HG02642 (cell line): ENCODE measurements around the gene SLC22A31.

Source experiments
- ATAC-seq: cut with Tn5 transposase; IDR thresholded peaks from one replicate; pipeline ENCODE4 v1.9.1; 2021; ENCODE audit warnings: mild to moderate bottlenecking; ENCODE audit not compliant: unreplicated experiment, poor library complexity

The SLC22A31 gene

GRCh38 chr16:89154390-89155183 is 45.8 kb downstream of the SLC22A31 start:
- ATAC-seq, result no peak

DNA sequence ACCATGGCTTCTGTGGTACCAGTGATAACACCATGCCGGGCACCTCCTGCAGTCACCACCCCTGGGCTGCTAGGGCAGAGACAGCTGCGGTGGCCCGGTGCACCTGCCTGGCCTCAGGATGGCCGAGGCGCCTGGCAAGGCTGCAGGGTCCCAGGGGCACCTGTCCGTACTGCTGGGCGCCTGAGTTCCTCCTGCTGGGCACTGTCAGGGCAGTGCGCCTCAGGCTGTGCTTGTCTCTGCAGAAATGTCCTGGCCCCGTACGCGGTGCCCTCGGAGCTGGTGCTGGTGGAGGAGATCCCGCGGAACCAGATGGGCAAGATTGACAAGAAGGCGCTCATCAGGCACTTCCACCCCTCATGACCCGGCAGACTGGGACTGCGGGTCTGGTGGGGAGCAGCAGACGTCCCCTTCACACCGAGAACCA is 46.5 kb downstream of the SLC22A31 start:
- no peak for ATAC-seq

- ATAC-seq, result no peak
Measured at GRCh38 chr16:89152831-89153700, 47.3 kb downstream of the SLC22A31 start.

- no peak for ATAC-seq
Measured at GRCh38 chr16:89150981-89151380, 49.4 kb downstream of the SLC22A31 start.

GRCh38 chr16:89150090-89150835 is 50.1 kb downstream of the SLC22A31 start:
- ATAC-seq, result no peak

- no peak for ATAC-seq
Measured at GRCh38 chr16:89149386-89149785, 51.0 kb downstream of the SLC22A31 start.

GRCh38 chr16:89147085-89147817 is 53.1 kb downstream of the SLC22A31 start:
- no peak for ATAC-seq

DNA sequence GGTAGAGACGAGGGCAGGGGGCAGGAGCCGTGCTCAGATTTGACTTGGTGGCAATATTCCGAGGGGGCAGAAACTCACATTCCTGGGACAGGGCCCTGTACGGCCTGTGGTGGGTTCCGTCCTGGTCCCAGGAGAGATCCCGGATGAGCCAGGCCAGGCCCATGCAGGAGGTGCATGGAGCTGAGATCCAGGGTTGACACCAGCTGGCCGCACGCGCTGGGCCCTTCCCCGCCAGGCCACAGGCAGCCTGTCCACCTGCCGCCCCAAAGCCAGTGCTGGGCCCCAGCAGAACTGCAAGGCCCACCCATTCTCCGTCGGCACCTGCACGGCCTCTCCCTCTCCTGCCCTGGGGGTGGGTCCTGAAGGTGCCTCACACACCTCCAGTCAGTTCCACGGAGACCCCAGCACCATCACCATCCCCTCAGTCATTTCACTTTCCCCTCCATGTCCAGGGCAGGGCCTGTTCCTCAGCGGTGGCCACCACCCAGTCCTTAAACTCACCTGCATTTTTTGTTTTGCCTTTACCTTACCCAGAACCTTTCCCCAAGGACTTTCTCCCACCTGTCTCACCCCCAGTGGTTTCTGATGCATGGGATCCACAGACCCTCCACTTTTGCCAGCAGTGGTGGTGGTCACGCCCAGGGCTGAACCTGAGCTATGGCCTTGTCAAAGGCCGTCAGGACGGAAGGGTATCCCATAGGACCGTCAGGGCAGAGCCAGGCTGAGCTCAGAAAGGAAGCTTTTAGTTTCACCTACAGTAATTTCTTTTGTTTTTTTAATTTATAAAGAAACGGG is 53.9 kb downstream of the SLC22A31 start:
- ATAC-seq, result no peak
